NOMO-1 (cell line): ENCODE measurements around the gene PRH2.

ENCODE experiments used
- DNase-seq, 2 experiments: peaks; one replicate each; lab custom pipeline; 2025; ENCODE audit not compliant: unreplicated experiment in 2 of 2; lab: John Stamatoyannopoulos, UW

PRH2 gene

DNA sequence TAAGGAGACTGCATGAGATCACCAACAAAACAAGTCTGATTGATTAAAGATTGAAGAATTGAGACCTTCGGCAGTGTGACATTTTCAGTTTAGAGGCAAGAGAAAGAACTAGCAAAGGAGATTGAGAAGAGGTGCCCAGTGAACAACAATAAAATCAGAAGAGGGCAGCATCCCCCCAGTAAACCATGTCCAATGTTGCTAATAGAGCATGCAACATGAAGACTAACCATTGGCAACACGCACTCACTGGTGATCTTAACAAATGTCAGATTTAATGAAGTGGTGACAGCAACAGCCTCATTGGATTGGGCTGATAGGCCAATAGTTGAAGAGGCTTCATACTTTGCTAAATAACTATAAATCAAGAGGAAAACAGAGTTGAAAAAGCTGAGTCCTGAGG lies 30.8 kb downstream of the PRH2 start:
- DNase-seq = no peak

DNA sequence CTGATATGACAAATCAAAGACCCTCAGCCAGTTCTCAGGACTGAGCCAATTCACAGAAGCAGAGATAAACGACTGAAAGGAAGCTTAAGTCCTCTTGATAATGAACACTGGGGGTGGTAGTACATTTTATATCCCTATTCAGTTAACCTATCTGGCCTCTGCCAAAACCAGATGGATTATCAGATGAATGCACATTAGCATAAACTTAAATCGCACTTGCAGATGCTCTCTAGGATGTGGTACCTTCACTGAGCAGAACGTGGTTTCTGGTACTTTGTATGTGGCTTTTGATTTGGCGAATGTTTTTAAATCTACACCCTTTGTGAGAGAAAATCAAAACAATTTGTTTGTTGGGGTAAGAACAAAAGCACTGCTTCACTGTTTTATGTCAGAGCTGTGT lies 31.2 kb downstream of the PRH2 start:
- DNase-seq = no peak

DNA sequence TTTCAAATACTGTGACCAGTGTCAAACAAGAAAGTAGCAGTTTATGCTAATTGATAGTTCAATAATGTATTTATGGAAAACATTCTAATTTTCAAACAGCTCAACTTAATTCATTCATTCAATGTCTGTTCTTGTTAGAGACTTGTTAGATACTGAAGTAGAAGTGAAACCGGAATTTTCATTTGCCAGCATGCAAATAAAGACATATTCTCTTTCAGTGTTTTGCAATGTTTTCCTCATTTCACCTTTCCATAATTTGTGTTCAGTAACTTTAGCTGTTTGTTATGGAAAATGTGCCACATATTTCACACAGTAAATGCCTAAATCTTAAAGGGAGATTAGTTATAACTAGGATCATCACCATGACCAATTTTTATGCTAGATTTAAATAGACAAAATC lies 36.4 kb downstream of the PRH2 start:
- no peak for DNase-seq

DNA sequence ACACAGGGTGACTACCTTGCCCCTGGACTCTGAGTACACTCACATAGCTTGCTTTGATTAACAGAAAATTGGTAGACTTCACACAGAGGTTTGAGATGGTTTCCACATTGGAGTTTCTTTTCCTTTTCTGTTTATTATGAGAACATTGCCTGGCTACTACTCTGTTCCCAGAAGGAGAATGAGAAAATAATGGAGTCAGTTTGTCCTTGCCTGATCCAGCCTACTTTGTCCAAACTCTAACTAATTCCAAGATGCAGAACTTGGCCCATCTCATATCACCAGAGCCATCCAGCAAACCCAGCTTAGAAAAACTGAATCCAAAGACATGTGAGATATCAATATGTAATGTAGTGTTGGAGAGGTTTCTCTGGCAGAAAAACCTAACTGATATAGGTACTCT lies 37.3 kb downstream of the PRH2 start:
- DNase-seq = no peak

DNA sequence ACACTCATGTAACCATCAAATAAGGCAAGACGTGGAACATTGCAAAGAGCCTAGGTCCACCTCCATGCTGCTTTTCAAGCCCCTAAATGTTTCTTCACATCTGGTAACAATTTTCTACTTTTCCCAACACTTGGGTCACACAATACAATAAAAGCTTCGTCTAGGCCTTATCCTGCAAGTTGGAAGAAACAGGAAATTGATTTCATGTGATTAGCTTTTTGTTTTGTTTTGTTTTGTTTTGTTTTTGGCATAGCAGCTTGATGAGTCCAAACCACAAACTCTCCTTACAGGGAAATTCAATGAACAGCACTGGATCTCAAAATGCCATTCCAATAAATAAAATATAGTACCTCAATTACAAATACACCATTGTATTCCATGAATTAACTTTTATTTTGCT lies 38.4 kb downstream of the PRH2 start:
- no peak for DNase-seq

DNA sequence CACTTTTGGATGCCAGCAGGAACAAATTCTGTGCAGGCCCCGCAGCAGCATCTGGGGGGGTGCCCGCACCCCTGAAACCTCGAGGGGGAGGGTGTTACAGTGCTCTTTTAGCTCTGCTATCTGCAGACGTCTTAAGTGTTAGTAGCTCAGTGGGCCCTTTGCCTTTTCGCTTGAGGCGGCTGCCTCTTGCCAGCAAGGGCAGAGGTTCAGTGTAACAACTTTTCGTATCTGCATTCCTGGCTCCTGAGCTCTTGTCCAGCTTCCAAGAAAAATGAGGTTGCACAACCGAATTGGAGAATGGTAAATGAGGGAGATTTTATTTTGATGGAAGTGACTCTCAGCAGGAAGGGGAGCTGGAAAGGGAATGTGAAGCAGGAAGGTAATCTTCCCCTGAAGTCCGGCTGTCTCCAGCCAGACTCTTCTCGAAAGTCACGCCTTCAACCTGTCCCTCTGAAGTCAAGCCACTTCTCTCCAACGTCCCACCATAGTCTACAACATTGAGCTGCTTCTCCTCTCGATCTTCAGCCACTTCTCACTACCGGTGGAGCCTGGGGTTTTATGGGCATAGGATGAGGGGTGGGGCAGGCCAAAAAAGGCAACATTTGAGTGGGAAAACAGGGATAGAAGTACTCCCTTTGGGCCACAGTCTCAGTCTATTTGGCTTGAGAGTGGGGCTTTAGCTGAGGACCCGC lies 39.9 kb downstream of the PRH2 start:
- no peak for DNase-seq

DNA sequence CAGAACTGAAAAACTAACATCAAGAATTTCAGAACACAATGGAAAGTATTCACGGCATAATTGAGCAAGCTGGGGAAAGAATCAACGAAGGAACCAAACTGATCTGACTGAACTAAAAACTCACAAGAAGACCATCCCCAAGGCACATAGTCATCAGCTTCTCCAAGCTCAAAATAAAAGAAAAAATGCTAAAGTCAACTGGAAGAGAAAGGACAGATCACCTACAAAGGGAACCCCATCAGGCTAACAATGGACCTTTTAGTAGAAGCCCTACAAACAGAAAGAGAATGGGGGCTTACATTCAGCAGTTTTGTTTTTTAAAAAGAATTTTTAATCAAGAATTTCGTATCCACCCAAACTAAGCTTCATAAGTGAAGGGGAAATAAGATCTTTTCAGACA lies 45.9 kb downstream of the PRH2 start:
- DNase-seq = no peak

DNA sequence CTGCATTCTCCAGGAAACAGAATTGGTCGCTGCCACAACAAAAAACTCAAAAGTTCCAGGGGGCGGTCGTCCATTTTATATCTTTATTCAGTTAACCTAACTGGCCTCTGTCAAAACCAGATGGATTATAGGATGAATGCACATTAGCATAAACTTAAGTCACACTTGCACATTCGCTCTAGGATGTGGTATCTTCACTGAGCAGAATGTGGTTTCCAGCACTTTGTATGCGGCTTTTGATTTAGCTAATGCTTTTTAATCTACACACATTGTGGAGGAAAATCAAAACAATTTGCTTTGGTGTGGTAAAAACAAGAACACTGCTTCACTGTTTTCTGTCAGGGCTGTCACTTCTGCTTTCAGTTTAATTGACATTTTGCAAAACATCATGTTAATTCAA lies 53.2 kb downstream of the PRH2 start:
- DNase-seq = no peak
